Fibroblast of skin of right biceps (primary cell): Measurements from ENCODE around the gene EIPR1.

ENCODE experiments used
- DNase-seq: peaks from one replicate; pipeline ENCODE4 v3.0.0-alpha.2; 2013

Gene EIPR1

DNA sequence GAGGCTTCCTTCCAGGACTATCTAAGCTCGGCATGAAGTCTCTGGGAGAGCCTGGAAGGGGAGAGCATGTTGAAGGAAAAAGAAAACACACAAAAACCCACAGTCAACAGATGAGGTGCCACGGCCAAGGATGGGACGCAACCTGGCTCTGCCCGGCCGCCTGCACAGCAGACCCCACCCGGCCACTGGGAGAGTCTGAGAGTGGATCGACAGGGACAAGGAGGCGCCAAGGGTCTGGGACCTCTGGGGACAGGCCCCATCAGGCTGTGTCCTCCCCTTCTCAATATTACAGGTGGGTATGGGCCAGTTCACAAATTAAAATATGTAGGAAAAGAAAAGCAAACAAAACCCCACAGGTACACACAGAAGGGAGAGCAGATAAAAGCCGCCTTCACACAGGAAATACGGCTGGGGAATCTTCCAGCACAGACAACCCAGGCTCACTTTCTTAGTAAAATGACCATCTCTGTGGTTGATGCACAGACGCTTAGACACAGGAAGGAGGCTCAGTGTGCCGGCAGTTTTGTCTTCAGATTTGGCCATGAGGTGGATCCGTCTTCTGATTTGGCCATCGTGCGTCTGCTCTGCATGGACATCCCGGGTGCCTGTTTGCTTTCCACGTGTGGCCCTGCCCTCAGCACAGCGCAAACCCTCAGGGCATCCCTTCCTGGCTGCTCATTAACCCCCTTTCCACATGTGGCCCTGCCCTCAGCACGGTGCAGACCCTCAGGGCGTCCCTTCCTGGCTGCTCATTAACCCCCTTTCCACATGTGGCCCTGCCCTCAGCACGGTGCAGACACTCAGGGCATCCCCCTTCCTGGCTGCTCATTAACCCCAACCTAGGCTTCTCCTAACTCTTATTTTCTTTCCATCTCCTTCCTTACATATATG is 138.4 kb downstream of the EIPR1 start:
- no peak for DNase-seq

DNA sequence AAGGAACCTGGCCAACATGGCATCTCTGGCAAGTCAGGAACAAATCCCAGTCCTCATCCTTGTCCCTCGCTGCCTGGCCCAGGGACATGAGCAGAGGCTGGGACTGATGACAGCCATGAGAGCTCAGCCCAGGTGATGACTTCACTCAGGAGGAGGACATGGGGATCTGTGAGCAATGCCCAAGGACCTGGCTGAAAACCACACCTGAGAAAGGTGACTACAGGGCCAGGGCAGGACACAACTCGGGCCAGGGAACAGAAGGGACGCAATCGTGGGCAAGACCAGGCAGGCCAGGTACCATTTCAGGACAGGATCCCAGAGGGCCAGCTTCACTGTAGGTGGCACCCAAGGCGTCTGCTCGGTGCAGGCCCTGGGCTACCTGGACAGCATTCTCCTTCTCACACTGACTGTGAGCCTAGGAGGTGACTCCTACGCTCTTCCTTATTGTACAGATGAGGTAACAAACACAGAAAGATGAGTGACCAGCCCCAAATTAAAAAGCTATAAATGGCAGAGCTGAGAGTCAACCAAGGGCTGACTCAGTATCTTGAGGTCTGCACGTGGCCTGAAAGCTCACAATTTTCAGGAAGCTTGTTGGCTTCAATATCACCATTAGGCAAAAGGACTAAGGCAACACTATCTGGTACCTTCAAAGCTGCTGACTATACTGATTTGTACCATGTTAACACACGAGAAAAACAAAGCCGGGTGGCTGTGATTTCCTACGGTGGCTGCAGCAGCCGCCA is 141.1 kb downstream of the EIPR1 start:
- DNase-seq = no peak

DNA sequence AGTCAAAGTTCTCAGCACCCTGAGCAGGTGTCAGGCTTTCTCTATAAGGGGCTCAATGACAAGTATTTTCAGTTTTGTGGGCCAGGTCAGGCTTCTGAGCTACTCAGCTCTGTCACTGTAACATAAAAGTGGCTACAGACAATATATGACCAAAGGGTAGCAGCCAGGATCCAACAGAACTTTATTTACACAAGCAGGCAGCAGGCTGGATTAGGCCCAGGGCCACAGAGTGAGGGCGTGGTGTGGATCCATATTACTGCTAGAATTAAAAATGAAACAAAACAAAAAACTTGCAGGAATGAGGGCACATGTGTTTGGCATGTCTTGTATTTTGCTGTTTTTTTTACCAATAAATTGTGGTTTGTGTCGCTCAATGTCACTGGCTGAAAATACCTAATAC is 143.7 kb downstream of the EIPR1 start:
- no peak for DNase-seq

DNA sequence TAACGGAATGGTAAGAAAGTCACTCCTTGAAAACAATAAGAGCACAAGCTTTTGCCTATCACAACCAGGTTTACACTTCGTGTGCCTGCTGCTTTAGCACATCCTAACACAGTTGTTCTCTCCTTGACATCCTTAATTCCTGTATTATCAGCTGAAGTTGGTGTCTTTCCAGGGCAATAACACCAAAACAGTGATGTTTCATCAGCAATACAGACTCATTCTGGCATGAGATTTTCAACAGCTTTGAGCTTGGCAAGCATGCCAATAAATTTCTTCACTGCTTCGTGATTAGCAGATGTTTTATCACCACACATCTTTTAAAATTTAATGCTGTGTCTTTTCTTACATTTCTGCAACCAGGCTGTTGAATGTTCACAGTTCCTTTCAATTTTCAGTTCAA is 148.4 kb downstream of the EIPR1 start:
- DNase-seq = no peak

DNA sequence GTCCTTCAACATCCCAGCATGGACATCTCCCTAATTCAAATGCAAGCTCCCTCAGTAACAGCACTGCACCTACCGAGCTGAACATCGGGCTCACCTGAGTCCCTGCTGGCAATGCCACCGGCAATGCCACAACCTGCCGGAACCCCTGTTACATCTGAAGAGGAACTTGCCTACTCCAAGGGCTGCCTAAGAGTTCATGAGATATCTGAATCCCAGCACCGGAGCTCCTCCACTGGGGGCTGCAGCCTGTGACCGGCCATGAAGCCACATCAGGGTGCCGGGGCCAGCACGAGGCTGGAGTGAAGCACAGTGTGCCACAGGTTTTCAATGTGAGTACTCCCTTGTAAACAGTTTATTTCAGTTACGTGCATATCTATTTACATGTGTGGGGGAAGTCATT is 152.9 kb downstream of the EIPR1 start:
- no peak for DNase-seq

DNA sequence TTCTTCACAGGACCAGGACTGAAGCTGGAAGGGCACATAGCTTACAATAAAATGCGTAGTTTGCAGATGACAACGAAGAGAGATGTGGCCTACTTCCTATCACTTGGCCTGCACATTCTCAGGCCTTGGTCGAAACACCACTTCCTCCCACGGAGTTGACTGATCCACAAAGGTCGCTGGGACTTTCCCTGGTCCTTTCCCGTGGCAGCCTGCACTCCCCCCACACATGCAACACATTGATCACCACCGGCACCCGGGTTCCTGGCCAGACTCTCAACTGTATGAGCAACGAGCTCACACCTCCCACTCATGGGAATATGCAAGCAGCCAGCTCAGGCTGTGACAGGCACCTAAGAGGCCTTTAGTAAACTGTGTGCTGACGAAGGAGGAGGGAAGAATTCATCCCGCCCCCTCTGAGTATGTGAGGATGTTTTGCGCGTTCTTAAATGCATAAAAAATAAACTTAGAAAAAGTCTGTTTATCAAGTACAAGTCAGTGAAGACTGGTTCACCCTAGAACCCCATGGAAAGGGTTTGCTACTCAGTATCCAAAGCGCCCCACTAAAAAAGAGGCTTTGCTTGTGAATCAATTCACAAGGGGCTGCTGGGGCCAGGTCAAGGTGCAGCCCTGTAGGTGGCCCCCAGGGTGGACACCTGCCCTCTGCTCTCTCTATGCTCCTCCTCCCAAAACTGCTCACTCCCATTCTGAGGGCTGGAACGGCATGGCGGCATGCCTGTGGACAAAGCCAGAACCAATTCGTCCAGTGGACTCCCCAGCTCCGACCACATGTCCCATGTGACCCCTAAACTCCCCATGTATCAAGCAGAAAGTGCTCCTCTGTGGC is 154.3 kb downstream of the EIPR1 start:
- no peak for DNase-seq

DNA sequence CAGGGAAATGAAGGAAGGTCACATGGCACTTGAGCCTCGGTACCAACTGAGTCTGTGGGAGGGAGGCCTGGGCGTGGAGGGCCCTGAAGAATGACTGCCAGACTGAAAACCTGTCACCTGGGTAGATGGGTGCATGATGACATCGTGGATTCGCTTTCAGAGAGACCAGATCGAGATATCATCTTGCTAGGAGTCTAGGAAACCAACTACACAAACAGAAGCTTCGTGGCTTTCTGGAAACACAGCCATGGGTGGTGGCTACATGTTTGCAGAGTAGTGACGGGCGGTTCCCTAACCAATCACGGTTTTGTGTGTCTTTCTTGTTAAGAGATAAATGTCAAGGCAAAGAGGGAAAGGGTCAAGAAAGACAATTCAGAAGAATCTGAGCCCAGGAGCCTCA is 155.0 kb downstream of the EIPR1 start:
- DNase-seq = no peak

DNA sequence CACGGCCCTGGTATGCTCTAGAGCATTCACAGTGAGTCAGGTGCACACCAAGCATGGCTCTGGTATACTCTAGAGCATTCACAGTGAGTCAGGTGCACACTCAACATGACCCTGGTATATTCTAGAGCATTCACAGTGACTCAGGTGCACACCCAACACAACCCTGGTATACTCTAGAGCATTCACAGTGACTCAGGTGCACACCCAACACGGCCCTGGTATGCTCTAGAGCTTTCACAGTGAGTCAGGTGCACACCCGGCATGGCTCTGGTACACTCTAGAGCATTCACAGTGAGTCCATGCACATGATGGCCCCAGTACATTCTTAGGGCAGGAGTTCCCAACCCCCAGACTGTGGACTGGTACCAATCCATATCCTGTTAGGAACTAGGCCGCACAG is 158.1 kb downstream of the EIPR1 start:
- DNase-seq = no peak

DNA sequence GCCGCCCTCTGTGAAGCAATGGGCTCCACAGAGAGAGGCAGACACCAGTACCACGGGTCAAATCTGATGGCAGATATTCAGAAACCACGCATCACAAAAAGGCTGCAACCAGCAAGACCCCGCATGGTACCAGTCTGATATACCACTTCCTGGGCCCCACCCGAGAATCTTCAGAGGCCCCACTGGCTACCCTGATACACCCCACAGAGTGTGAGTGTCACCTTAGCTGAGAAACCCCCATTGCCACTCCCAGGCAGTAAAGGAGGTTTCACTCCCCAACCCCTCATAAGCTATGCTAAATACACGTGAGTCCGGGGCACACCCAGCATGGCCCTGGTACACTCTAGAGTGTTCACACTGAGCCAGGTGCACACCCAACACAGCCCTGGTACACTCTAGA is 160.0 kb downstream of the EIPR1 start:
- no peak for DNase-seq

DNA sequence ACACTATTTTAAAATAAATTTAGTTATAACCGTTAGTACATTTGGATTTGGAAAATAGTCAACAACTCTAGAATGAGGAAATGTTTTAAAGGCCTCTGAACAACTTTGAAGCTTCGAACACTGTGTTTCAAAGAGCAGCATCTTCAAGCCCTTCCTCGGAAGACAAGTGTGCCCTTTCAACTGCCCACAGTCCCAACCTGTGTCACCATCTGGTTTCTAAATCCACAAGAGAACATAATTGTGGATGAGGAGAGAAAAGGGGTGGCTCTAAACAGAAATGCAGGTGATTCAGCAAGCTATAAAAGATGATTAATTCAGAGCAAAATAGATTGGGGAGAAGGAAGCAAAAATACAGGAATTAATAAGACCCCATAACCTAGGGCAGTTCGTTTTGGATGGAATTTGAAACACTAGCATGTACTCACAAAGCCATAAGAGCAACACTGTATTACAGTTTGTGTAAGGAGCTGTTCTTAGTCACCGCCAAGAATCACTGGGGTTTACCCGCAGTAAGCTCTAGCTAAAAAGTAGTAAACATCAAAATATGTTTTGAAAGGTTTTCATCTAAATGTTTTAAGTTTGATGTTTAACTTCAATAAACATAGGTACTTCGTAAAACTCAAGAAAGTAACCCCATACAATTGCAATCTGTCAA is 160.7 kb downstream of the EIPR1 start:
- DNase-seq = no peak

DNA sequence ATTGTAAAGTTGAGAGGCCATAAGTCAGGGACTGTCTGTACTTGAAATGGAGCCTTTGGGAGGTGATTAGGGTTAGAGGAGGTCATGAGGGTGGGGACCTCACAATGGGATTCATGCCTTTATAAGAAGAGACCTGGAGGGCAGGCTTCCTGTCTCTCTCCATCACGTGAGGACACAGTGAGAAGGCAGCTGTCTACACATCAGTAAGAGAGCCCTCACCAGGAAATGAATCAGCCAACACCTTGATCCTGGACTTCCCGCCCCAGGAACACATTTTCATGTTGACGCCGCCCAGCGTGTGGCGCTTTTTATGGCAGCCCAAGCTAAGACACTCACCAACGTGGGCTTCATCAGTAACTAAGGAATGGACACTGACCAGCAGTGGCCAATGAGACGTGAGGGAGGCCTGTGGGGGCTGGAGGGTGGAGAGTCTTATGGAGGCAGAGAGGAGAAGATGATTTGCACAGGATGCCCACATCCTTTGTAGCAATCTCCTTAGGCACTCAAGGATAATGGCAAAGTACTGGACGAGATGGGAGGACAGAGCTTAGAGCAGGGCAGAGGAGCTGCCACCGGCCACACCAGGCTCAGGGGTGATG is 162.7 kb downstream of the EIPR1 start:
- DNase-seq = no peak

DNA sequence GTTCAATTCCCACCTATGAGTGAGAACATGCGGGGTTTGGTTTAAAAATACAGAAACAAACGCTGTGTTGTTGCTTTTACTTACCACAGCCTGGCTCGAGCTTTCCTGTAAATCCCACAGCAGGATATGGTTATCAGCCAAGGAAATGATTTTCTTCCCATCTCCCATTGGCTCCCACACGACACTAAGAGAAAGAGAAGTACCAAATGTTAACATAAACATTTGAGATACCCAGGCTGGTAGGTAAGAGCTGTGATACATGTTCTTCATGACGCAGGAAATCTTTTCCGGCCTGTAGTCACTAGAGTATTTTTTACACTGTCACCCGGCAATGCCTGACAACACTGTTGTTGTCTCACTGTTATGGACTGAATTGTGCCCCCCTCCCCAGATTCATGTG is 163.6 kb downstream of the EIPR1 start:
- DNase-seq = no peak

DNA sequence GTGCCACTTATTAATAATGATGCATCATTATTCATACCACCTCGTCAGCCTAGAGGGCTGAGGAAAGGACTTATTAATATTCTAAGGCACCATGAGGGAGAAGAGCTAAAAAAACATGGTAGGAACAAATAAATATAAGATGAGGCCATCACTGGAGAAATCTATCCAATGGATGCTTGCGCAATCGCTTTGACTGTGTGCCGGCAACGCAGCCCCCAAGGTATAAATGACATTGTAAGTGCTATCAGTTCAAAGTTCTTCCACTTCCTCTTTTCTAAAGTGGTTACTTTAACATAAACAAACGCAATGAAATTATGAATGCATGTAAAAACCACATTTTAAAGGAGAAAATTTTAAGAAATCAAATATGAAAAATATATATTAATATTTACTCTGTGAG is 164.6 kb downstream of the EIPR1 start:
- DNase-seq = no peak

DNA sequence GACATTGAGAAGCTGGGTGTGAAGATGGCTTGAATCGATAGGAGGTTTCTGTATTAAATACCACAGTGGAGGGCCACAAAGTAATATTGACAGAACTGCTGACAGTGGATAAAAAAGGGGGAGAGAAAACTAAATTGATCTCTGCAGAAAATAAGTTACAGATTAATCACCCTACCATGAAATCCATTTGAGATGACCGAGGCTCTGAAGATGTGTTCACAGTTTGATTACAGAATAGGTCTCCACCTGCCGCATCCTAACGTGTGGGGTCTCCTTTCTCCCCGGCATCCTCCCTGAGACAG is 165.6 kb downstream of the EIPR1 start:
- DNase-seq = no peak

DNA sequence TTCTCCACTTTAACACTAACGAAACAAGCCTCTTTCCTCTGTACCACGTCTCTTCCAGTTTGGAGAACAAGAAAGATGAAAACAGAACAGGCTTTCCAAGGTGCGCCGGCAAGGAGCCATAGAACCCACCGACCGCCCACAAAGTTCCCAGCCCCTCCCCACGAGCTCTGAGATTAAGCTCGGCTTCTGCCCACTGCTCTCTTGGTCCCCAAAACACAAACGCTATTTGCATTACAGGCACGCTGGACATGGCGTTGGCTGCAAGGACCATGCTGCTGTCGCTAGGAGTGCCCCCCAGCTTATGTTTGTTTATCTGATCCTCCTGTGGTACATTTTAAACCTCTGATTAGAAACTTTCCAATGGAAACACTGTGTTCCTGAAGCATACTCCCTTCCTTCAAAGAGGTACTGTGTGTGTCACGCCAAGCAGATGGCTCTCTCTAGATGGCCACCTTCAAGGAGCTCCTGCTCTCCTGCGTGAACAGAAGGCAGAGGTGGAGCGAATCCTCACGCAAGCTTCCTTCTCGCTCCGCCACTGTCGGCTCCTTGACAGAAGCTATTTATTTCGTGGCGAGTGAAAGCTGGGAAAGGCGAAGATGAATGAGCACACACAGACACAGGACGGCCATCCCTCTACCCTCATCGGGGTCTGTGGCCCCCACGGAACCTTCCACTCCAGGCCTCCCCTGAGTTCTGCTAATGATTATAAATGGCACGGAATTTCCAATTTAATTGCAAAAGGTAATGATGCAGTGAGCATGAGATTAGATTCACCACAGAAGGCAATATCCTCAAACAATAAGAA is 166.2 kb downstream of the EIPR1 start:
- no peak for DNase-seq

DNA sequence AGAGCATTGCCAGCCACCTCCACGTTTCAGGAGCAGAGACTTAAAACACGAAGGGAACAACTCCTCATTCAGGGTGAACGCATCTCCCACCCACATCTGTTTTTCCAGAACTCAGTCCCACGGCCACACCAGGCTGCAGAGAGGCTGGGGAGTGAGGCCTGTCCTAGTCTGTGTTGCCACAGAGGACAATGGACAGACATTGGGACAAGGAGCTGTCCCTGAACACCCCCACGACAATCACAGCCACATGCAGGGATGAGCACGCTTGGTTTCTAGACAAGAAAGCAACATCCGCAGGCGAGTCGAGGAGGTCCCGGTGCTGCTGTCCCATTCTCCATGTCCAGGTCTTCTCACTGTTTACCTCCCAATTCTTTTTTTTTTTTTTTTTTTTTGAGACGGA is 167.4 kb downstream of the EIPR1 start:
- no peak for DNase-seq

DNA sequence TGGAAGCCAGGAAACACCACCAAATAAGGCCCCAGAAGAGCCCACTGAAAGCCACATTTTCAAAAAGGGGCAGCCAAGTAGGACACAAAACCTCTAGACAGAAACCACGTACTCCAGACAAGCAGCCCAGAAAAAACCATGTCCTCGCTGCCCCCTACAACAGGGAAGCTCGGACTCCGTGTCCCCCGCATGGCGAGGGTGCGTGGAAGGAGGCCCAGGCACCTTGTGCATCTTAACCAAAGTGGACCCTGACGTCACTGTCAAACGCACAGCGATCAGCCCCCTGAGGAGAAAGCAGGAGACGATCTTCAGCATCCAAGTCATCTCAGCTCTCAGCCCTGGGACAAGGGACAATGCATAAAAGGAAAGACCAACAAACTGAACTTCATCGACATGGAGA is 168.4 kb downstream of the EIPR1 start:
- no peak for DNase-seq

DNA sequence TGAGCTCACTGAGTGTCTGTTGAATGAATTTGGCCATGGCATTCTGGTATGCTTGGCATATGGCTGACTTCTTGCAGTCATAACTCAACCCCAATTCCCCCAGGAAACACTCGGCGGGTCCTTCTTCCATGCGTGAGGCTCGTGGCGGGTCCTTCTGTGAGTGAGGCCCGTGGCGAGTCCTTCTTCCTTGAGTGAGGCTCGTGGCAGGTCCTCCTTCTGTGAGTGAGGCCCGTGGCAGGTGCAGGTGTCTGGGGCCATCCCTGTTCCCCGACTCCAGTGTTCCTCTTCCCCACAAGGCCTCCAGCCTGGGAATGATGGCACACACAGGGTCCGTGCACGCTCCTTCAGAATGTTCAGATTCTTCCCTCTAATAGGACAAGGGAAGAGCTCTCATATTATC is 169.0 kb downstream of the EIPR1 start:
- no peak for DNase-seq

DNA sequence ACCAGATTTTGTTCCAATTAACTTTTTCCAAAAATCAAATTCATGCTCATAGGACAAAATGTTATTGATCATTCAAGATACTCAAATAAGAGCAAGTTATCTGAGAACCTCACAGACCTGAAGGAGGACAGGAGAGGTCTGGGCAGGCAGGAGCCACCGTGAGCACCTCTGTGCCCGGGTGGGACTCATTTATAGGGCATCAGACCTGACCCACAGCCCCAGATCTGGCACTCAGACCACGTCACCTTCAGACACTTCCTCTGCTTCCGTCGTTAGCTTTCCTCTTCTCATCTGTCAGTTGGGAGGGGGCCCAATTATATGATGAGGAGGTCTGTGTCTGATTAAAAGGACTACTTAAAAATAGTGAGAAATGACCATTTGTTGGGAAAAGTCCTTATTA is 169.4 kb downstream of the EIPR1 start:
- DNase-seq = no peak

DNA sequence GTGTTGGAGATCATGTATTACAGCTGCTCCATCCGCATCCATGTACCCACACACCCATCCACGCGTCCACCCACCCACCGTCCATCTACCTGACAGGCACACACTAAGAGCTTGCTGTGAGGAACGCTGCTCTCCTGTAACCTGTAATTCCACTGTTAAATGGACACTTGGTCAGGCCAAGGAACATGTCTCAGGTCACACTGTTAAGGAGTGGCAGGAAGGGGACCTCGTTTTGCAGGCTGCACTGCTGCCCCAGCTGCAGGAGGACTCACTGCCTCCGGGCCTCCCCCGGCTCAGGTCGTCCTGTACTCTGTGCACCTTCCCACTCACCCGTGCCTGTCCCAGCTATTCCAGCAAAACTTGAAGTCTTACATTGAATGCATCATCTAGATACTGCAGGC is 170.5 kb downstream of the EIPR1 start:
- no peak for DNase-seq

DNA sequence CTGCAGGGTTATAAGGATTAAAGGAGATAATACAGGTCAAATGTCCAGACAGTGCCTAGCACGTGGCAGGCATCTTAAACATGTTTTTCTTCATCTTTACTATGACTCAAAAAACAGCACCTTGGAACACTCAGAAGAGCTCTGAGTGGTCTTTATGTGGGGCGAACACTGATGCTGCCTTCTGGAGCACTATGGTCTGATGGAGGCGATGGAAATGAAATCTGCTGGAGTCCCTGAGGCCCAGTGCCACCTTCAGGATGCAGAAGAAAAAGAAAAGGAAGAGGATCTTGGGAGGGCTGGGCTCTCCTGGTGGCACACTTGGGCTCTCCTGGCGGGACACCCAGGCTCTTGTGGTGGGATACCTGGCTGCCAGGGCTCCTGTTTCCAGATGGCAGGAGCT is 171.8 kb downstream of the EIPR1 start:
- no peak for DNase-seq
